ENCODE measurements around the gene MTARC2. TPM values are rescaled to one million over a fixed set of nuclear protein-coding genes. Genes with fewer than 3 reads are reported as not detected.

MTARC2 gene
- total RNA-seq, 1 experiment from 2014 or later, result 15.2 TPM

DNA sequence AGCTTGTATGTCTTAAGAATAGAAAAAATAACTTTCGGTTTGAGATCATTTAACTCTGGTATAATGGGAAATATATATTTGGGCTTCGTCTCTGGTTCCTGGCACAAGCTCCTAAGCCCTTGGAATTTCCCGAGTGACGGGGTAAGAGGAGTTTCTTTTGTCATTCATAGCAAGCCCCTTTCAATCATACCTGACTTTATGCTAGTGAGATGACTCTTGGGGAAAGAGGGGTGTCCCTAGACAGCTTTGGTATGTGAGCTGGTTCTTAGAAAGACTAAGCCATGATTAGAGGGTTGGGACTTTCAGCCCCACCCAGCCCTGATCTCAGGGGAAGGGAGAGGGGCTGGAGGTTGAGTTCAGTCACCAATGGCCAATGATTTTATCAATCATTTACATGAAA is 24.7 kb downstream of the MTARC2 start:
- CTCF ChIA-PET, result interaction anchor here (0.6 to 0.8 kb wide), 3 partner anchors 13 to 492 kb away, joined by 3 to 4 read pairs (median 4); no protein-coding TSS in a partner anchor
- H3K27ac Mint-ChIP-seq, result no peak overlapping the region

DNA sequence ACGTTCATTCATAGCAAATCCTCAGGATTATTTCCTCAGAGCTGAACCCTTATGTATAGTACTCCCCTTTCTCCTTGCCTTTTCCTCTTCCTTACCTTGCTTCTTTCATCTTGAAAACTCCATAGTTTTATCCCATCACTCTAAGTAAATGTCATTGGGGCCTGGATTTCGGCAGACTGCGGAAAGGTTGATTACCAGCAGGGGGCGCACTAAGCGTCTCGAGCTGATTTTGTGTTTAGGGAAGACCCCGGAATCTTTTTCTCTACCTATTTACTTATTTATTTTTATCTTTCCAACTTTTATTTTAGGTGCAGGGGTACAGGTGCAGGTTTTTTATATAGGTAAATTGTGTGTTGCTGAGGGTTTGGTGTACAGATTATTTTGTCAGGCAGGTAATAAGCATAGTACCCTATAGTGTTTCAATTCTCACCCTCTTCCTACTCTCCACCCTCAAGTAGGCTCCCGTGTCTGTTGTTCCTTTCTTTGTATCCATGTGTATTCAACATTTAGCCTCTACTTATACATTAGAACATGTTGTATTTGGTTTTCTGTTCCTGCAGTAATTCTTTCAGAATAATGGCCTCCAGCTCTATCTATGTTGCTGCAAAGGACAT is 27.2 kb downstream of the MTARC2 start:
- Mint-ChIP-seq H3K4me3 (no peak overlapping the region), H3K9me3 (no peaks in the 10 kb centered on the region), H3K27ac (no peak overlapping the region), H3K36me3 (peaks cover 1% of the 10 kb centered on the region; the same call in 1 of the 2 replicates), H3K4me1 (peaks cover 14% of the 10 kb centered on the region), H3K27me3 (ENCODE audit: low read depth) (no peaks in the 10 kb centered on the region)
- ChIA-PET POLR2A (interaction anchor here (0.6 to 0.7 kb wide), 2 partner anchors 42 to 97 kb away, joined by 3 to 4 read pairs; no protein-coding TSS in a partner anchor), CTCF (interaction anchor here (0.6 to 2.6 kb wide), 35 partner anchors 8 to 561 kb away, joined by 3 to 78 read pairs (median 4); partner anchors contain the start of genes MTARC1 and MTARC2)
- DNase-seq (ENCODE audit: low spot score), result peak; percentile 72
- TF ChIP-seq, protein P1, sequence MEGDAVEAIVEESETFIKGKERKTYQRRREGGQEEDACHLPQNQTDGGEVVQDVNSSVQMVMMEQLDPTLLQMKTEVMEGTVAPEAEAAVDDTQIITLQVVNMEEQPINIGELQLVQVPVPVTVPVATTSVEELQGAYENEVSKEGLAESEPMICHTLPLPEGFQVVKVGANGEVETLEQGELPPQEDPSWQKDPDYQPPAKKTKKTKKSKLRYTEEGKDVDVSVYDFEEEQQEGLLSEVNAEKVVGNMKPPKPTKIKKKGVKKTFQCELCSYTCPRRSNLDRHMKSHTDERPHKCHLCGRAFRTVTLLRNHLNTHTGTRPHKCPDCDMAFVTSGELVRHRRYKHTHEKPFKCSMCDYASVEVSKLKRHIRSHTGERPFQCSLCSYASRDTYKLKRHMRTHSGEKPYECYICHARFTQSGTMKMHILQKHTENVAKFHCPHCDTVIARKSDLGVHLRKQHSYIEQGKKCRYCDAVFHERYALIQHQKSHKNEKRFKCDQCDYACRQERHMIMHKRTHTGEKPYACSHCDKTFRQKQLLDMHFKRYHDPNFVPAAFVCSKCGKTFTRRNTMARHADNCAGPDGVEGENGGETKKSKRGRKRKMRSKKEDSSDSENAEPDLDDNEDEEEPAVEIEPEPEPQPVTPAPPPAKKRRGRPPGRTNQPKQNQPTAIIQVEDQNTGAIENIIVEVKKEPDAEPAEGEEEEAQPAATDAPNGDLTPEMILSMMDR (IDR thresholded peaks at IDR 0.05), result peak; percentile 75
- TF ChIP-seq, protein P2, sequence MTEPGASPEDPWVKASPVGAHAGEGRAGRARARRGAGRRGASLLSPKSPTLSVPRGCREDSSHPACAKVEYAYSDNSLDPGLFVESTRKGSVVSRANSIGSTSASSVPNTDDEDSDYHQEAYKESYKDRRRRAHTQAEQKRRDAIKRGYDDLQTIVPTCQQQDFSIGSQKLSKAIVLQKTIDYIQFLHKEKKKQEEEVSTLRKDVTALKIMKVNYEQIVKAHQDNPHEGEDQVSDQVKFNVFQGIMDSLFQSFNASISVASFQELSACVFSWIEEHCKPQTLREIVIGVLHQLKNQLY (CRISPR knock-in tag; IDR thresholded peaks at IDR 0.05), result no peak
- TF ChIP-seq SMAD3 (CRISPR knock-in tag; IDR thresholded peaks at IDR 0.05; ENCODE audit: borderline replicate concordance), result no peak
- peak; percentile 19; the same call in 1 of the 2 replicates for ATAC-seq

More for the DNA sequence above, 24.7 kb downstream of the MTARC2 start:
- Mint-ChIP-seq H3K9me3 (no peaks in the 10 kb centered on the region), H3K4me1 (peaks cover 14% of the 10 kb centered on the region), H3K27me3 (ENCODE audit: low read depth) (no peaks in the 10 kb centered on the region), H3K36me3 (peaks cover 5% of the 10 kb centered on the region), H3K4me3 (no peak overlapping the region)
- TF ChIP-seq ATF1 (CRISPR knock-in tag; IDR thresholded peaks at IDR 0.05) (no peak), ZNF671 (CRISPR knock-in tag; IDR thresholded peaks at IDR 0.05) (no peak), TCF7 (CRISPR knock-in tag; IDR thresholded peaks at IDR 0.05; ENCODE audit: low read depth) (no peak), SMAD3 (CRISPR knock-in tag; IDR thresholded peaks at IDR 0.05; ENCODE audit: borderline replicate concordance) (no peak), CDX4 (CRISPR knock-in tag; IDR thresholded peaks at IDR 0.05; ENCODE audit: borderline replicate concordance) (no peak), E2F5 (CRISPR knock-in tag; IDR thresholded peaks at IDR 0.05) (no peak), AR (CRISPR knock-in tag; IDR thresholded peaks at IDR 0.05) (no peak), FOXP4 (CRISPR knock-in tag; IDR thresholded peaks at IDR 0.05) (no peak), NR1H2 (CRISPR knock-in tag; IDR thresholded peaks at IDR 0.05) (no peak)
- ATAC-seq, result no peak
- no peak for DNase-seq (ENCODE audit: low spot score)
- POLR2A ChIA-PET, result no interaction called here
